Neuron (in vitro differentiated cells): ENCODE results near the gene MUC4.
"Not testable (repeated sequence)": the region's sequence is repeated elsewhere in the genome, so short reads cannot be mapped to it uniquely, and the experiment has no call there.

ENCODE experiments used
- H2AFZ ChIP-seq: one replicate; pipeline ENCODE4 v1.6.1; 2013; ENCODE audit warnings: low read depth, mild to moderate bottlenecking, inconsistent platforms, low read length, moderate library complexity
- H3K27me3 ChIP-seq: one replicate; pipeline ENCODE4 v1.6.1; 2013; ENCODE audit warnings: low read length; ENCODE audit not compliant: insufficient read depth
- H3K36me3 ChIP-seq: one replicate; pipeline ENCODE4 v1.6.1; 2013; ENCODE audit warnings: low read length; ENCODE audit not compliant: insufficient read depth
- H3K4me1 ChIP-seq: one replicate; pipeline ENCODE4 v1.6.1; 2013; ENCODE audit warnings: low read length; ENCODE audit not compliant: insufficient read depth
- H3K4me3 ChIP-seq: 2 replicates; pipeline ENCODE4 v1.5.1; 2013; ENCODE audit warnings: mild to moderate bottlenecking, low read length, moderate library complexity
- H3K9me3 ChIP-seq: one replicate; pipeline ENCODE4 v1.6.1; 2013; ENCODE audit warnings: low read length

The MUC4 gene

GRCh38 chr3:195755391-195755790 lies 56.3 kb downstream of the MUC4 start:
- H3K36me3 ChIP-seq: no peaks in the 10 kb centered on the region
- no peaks in the 10 kb centered on the region for H3K27me3 ChIP-seq
- no peak overlapping the region for H2AFZ ChIP-seq
- no peaks in the 10 kb centered on the region for H3K9me3 ChIP-seq
- peaks cover 2% of the 10 kb centered on the region for H3K4me1 ChIP-seq
- no peak overlapping the region for H3K4me3 ChIP-seq

DNA sequence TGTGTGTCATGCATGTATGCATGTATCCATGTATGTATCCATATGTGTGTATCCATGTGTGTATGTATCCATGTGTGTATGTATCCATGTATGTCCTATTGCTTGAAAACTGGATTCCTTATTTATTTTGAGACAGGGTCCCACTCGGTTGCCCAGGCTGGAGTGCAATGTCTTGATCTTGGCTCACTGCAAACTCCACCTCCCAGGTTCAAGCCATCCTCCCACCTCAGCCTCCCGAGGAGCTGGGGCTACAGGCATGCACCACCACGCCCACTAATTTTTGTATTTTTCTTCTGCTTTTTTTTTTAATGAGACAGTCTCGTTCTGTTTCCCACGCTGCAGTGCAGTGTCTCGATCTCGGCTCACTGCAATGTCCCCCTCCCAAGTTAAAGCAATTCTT lies 56.8 kb downstream of the MUC4 start:
- Histone ChIP-seq H2AFZ (no peak overlapping the region), H3K4me3 (no peak overlapping the region), H3K9me3 (no peaks in the 10 kb centered on the region), H3K4me1 (peaks cover 2% of the 10 kb centered on the region), H3K36me3 (no peaks in the 10 kb centered on the region), H3K27me3 (no peaks in the 10 kb centered on the region)

- Histone ChIP-seq H3K9me3 (no peaks in the 10 kb centered on the region), H3K4me3 (no peak overlapping the region), H3K36me3 (no peaks in the 10 kb centered on the region), H3K4me1 (peaks cover 2% of the 10 kb centered on the region), H3K27me3 (no peaks in the 10 kb centered on the region), H2AFZ (no peak overlapping the region)
These were observed 57.6 kb downstream of the MUC4 start for GRCh38 chr3:195754141-195754540.

GRCh38 chr3:195753581-195753980 lies 58.1 kb downstream of the MUC4 start:
- H3K9me3 ChIP-seq: no peaks in the 10 kb centered on the region
- H3K27me3 ChIP-seq: peaks cover 4% of the 10 kb centered on the region
- H2AFZ ChIP-seq: no peak overlapping the region
- no peaks in the 10 kb centered on the region for H3K36me3 ChIP-seq
- no peak overlapping the region for H3K4me3 ChIP-seq
- peaks cover 2% of the 10 kb centered on the region for H3K4me1 ChIP-seq

GRCh38 chr3:195752546-195753331 lies 59.0 kb downstream of the MUC4 start:
- Histone ChIP-seq H2AFZ (no peak overlapping the region), H3K36me3 (no peaks in the 10 kb centered on the region), H3K4me3 (no peak overlapping the region)

GRCh38 chr3:195752066-195752465 lies 59.7 kb downstream of the MUC4 start:
- Histone ChIP-seq H3K9me3 (no peaks in the 10 kb centered on the region), H2AFZ (no peak overlapping the region), H3K4me3 (no peak overlapping the region), H3K36me3 (no peaks in the 10 kb centered on the region), H3K27me3 (peaks cover 5% of the 10 kb centered on the region), H3K4me1 (peaks cover 2% of the 10 kb centered on the region)

More at GRCh38 chr3:195752546-195753331, 59.0 kb downstream of the MUC4 start:
- H3K4me1 ChIP-seq: peaks cover 2% of the 10 kb centered on the region
- H3K27me3 ChIP-seq: peaks cover 5% of the 10 kb centered on the region
- no peaks in the 10 kb centered on the region for H3K9me3 ChIP-seq

DNA sequence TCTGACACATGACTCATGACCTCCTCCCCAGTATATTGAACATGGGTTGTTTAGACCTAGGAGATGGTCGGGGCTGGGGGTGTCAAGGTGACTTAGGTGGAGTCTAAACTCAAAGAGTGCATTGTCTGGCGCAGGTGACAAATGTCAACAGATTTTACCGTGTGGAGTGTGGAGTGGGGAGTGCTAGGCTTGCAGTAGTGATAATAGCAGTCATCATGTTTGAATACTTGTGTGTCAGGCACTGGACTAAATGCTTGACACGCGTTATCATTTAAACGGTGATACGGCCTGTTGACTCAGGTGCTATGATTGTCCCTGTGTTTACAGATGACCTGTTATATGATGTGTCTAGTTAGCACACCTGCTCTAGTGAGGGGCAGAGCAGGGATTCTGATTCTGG lies 60.2 kb downstream of the MUC4 start:
- H3K4me1 ChIP-seq: peaks cover 2% of the 10 kb centered on the region
- H3K27me3 ChIP-seq: peaks cover 5% of the 10 kb centered on the region
- no peaks in the 10 kb centered on the region for H3K9me3 ChIP-seq
- H3K36me3 ChIP-seq: no peaks in the 10 kb centered on the region
- H3K4me3 ChIP-seq: no peak overlapping the region
- H2AFZ ChIP-seq: no peak overlapping the region

GRCh38 chr3:195750797-195751520 lies 60.8 kb downstream of the MUC4 start:
- H3K27me3 ChIP-seq: peaks cover 9% of the 10 kb centered on the region
- H3K36me3 ChIP-seq: no peaks in the 10 kb centered on the region
- H3K4me3 ChIP-seq: no peak overlapping the region
- no peaks in the 10 kb centered on the region for H3K9me3 ChIP-seq
- H3K4me1 ChIP-seq: peaks cover 2% of the 10 kb centered on the region
- H2AFZ ChIP-seq: no peak overlapping the region

- not testable (repeated sequence) for H2AFZ ChIP-seq, H3K9me3 ChIP-seq, H3K4me1 ChIP-seq, H3K4me3 ChIP-seq, H3K36me3 ChIP-seq
- H3K27me3 ChIP-seq: peaks cover 10% of the 10 kb centered on the region
These were observed 62.6 kb downstream of the MUC4 start for GRCh38 chr3:195749101-195749500.

GRCh38 chr3:195748661-195749060 lies 63.1 kb downstream of the MUC4 start:
- Histone ChIP-seq H2AFZ (no peak overlapping the region), H3K27me3 (peaks cover 10% of the 10 kb centered on the region), H3K4me1 (peaks cover 2% of the 10 kb centered on the region), H3K4me3 (no peak overlapping the region), H3K9me3 (no peaks in the 10 kb centered on the region), H3K36me3 (no peaks in the 10 kb centered on the region)

DNA sequence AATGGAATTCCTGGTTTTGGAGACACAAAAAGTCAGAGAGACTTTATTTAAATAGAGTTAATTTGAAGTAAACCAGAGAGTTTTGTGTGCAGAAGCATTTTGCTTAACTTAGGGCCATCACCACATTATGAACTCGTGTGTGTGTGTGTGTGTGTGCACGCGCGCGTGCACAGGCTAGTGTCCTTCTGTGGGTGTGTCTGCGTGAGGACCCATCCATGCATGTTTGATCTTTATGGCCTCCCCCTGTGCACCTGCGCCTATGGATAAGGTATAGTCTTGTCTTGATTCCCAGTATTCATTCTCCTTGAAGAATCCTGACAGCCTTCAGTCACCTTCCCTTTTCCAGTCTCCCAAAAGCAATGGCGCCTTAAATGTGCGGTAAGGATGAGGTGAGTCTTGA lies 65.0 kb downstream of the MUC4 start:
- Histone ChIP-seq H3K9me3 (no peaks in the 10 kb centered on the region), H3K4me3 (no peak overlapping the region), H3K36me3 (no peaks in the 10 kb centered on the region), H2AFZ (no peak overlapping the region), H3K27me3 (peaks cover 10% of the 10 kb centered on the region), H3K4me1 (no peaks in the 10 kb centered on the region)

GRCh38 chr3:195746346-195746745 lies 65.4 kb downstream of the MUC4 start:
- no peaks in the 10 kb centered on the region for H3K4me1 ChIP-seq
- H3K27me3 ChIP-seq: peaks cover 10% of the 10 kb centered on the region
- H3K36me3 ChIP-seq: no peaks in the 10 kb centered on the region
- no peaks in the 10 kb centered on the region for H3K9me3 ChIP-seq
- H2AFZ ChIP-seq: no peak overlapping the region
- no peak overlapping the region for H3K4me3 ChIP-seq

DNA sequence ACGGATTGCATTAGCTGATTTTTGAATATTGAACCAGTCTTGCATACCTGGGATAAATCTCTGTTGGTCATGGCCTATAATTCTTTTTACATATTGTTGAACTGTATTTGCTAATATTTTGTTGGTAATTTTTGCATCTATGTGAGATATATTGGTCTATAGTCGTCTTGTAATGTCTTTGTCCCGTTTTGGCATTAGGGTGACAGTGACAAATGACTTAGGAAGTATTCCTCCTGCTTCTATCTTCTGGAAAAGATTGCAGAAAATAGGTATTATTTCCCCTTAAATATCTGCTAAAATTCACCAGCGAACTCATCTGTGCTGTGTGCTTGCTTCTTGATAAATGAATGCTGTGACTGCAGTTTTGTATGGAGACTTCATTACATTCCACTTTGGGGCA lies 67.3 kb downstream of the MUC4 start:
- no peaks in the 10 kb centered on the region for H3K9me3 ChIP-seq
- H3K27me3 ChIP-seq: peaks cover 10% of the 10 kb centered on the region
- no peaks in the 10 kb centered on the region for H3K36me3 ChIP-seq
- H2AFZ ChIP-seq: no peak overlapping the region
- no peaks in the 10 kb centered on the region for H3K4me1 ChIP-seq
- H3K4me3 ChIP-seq: no peak overlapping the region
